HEK293 (cell line): ENCODE measurements around the gene ZNF302.

ENCODE experiments used
- CTCF ChIA-PET: fragments of 350-600 bp; formaldehyde crosslinking; extraction: SDS; loops from one replicate; lab custom pipeline; 2021; ENCODE audit warnings: antibody characterized with exemption; lab: Yijun Ruan, JAX
- POLR2A ChIA-PET: fragments of 300-600 bp; formaldehyde crosslinking; extraction: SDS; loops from one replicate; lab custom pipeline; 2020; ENCODE audit warnings: antibody characterized with exemption, inconsistent platforms; lab: Yijun Ruan, JAX
- H3K27ac ChIP-seq: fragments of 200-500 bp; sonication (Bioruptor generic); 2 replicates; pipeline ENCODE4 v1.5.1; 2014; ENCODE audit warnings: low read depth, low read length, control low read depth, inconsistent platforms; ENCODE audit errors: extremely low read depth
- H3K36me3 ChIP-seq, 2 experiments: fragments of 200-500 bp in 1 of 2; sonication (Bioruptor generic) in 1 of 2; 1 replicate in 1 of 2; 2 replicates in 1 of 2; pipeline ENCODE4 v1.5.1; 2014 to 2017; ENCODE audit warnings: inconsistent platforms in 2 of 2, low read length in 2 of 2; ENCODE audit not compliant: control insufficient read depth in 2 of 2, insufficient read depth in 1 of 2
- H3K4me1 ChIP-seq: fragments of 200-500 bp; sonication (Bioruptor generic); 2 replicates; pipeline ENCODE4 v1.5.1; 2014; ENCODE audit warnings: mild to moderate bottlenecking, low read length, inconsistent platforms; ENCODE audit not compliant: control insufficient read depth, insufficient read depth
- H3K4me3 ChIP-seq: 2 replicates; pipeline ENCODE4 v1.5.1; 2011; ENCODE audit warnings: low read depth, mild to moderate bottlenecking, control low read depth, low read length, moderate library complexity
- H3K9me3 ChIP-seq: fragments of 200-500 bp; sonication (Bioruptor generic); 2 replicates; pipeline ENCODE4 v1.5.1; 2014; ENCODE audit warnings: low read depth, low read length, inconsistent platforms; ENCODE audit not compliant: control insufficient read depth, insufficient read depth
- IKZF3 ChIP-seq: fragments of 450-650 bp; IDR thresholded peaks from 2 replicates; pipeline ENCODE4 v1.5.0; 2018; ENCODE audit warnings: missing biosample characterization, mild to moderate bottlenecking, missing genetic modification characterization, moderate library complexity
- MZF1 ChIP-seq: fragments of 450-650 bp; formaldehyde crosslinking; IDR thresholded peaks from 2 replicates; pipeline ENCODE4 v1.5.1; 2017; ENCODE audit warnings: missing biosample characterization, missing genetic modification characterization, borderline replicate concordance
- ZBTB44 ChIP-seq: fragments of 450-650 bp; IDR thresholded peaks from 2 replicates; pipeline ENCODE4 v1.5.1; 2018; ENCODE audit warnings: missing biosample characterization, mild to moderate bottlenecking, missing genetic modification characterization
- ZFP37 ChIP-seq: fragments of 450-650 bp; formaldehyde crosslinking; IDR thresholded peaks from 2 replicates; pipeline ENCODE4 v1.5.1; 2016; ENCODE audit warnings: missing biosample characterization, missing genetic modification characterization
- ZNF114 ChIP-seq: fragments of 450-650 bp; formaldehyde crosslinking; IDR thresholded peaks from 2 replicates; pipeline ENCODE4 v1.5.0; 2017; ENCODE audit warnings: missing biosample characterization, missing genetic modification characterization
- ZNF133 ChIP-seq: fragments of 450-650 bp; formaldehyde crosslinking; IDR thresholded peaks from 2 replicates; pipeline ENCODE4 v1.5.1; 2016; ENCODE audit warnings: missing biosample characterization, missing genetic modification characterization
- ZNF169 ChIP-seq: fragments of 450-650 bp; formaldehyde crosslinking; IDR thresholded peaks from 2 replicates; pipeline ENCODE4 v1.5.1; 2016; ENCODE audit warnings: missing biosample characterization, missing genetic modification characterization
- ZNF19 ChIP-seq: fragments of 450-650 bp; formaldehyde crosslinking; IDR thresholded peaks from 2 replicates; pipeline ENCODE4; 2016; ENCODE audit warnings: missing biosample characterization, missing genetic modification characterization, low read depth
- ZNF23 ChIP-seq: fragments of 450-650 bp; formaldehyde crosslinking; IDR thresholded peaks from 2 replicates; pipeline ENCODE4 v1.5.1; 2016; ENCODE audit warnings: missing biosample characterization, missing genetic modification characterization, borderline replicate concordance
- ZNF26 ChIP-seq: fragments of 450-650 bp; formaldehyde crosslinking; IDR thresholded peaks from 2 replicates; pipeline ENCODE4 v1.5.1; 2016; ENCODE audit warnings: missing biosample characterization, missing genetic modification characterization
- ZNF311 ChIP-seq: fragments of 450-650 bp; formaldehyde crosslinking; IDR thresholded peaks from 2 replicates; pipeline ENCODE4 v1.5.1; 2017; ENCODE audit warnings: missing biosample characterization, missing genetic modification characterization, borderline replicate concordance
- ZNF324 ChIP-seq: fragments of 450-650 bp; formaldehyde crosslinking; IDR thresholded peaks from 2 replicates; pipeline ENCODE4 v1.5.1; 2016; ENCODE audit warnings: missing biosample characterization, missing genetic modification characterization
- ZNF350 ChIP-seq: fragments of 450-650 bp; formaldehyde crosslinking; IDR thresholded peaks from 2 replicates; pipeline ENCODE4 v1.5.0; 2017; ENCODE audit warnings: missing biosample characterization, mild to moderate bottlenecking, missing genetic modification characterization
- ZNF404 ChIP-seq: fragments of 450-650 bp; formaldehyde crosslinking; IDR thresholded peaks from 2 replicates; pipeline ENCODE4 v1.5.1; 2017; ENCODE audit warnings: missing biosample characterization, missing genetic modification characterization
- ZNF488 ChIP-seq: fragments of 450-650 bp; formaldehyde crosslinking; IDR thresholded peaks from 2 replicates; pipeline ENCODE4 v1.5.1; 2016; ENCODE audit warnings: missing biosample characterization, missing genetic modification characterization
- ZNF544 ChIP-seq: fragments of 450-650 bp; formaldehyde crosslinking; IDR thresholded peaks from 2 replicates; pipeline ENCODE4 v1.5.0; 2017; ENCODE audit warnings: missing biosample characterization, missing genetic modification characterization
- ZNF548 ChIP-seq: fragments of 450-650 bp; formaldehyde crosslinking; IDR thresholded peaks from 2 replicates; pipeline ENCODE4 v1.5.1; 2016; ENCODE audit warnings: missing biosample characterization, missing genetic modification characterization
- ZNF677 ChIP-seq: fragments of 450-650 bp; IDR thresholded peaks from 2 replicates; pipeline ENCODE4 v1.5.0; 2018; ENCODE audit warnings: missing biosample characterization, mild to moderate bottlenecking, missing genetic modification characterization, moderate library complexity
- TF ChIP-seq, protein P1 (sequence below): fragments of 450-650 bp; formaldehyde crosslinking; conservative IDR thresholded peaks from 2 replicates; pipeline ENCODE4 v1.5.1; 2016; ENCODE audit warnings: low read depth, missing biosample characterization, missing genetic modification characterization

ZNF302 gene

GRCh38 chr19:34687348-34687747 lies 9.9 kb downstream of the ZNF302 start (continued):
- no peak for TF ChIP-seq MZF1

DNA sequence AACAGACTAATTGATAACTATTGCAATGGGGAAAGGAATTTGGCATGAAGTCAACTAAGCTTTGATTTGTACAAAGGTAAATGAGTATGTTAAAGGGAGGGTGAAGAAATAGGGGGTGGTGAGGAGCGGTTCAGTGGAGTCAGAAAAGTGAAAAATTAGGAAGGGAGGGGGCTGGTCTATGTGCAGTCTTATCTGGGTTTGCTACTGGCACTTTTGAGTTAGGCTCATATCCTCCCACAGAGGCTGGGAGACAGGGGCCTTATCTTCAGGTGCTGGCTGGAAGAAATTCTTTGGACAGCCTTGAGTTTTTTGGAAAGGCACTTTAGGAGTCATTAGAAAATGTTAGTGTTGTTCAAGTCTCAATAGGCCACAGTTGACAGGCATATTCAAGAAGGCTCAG lies 11.1 kb downstream of the ZNF302 start:
- Histone ChIP-seq H3K4me1 (peaks cover 3% of the 10 kb centered on the region; the same call in 1 of the 2 replicates), H3K4me3 (no peak overlapping the region), H3K27ac (no peak overlapping the region), H3K9me3 (peaks cover 34% of the 10 kb centered on the region), H3K36me3 (peaks cover 14 to 16% of the 10 kb centered on the region in 2 experiments)
- TF ChIP-seq ZNF677 (tag by site-specific recombination) (peak; percentile 89), ZNF324 (no peak)
- ChIA-PET CTCF (interaction anchor here (3.2 kb wide), 1 partner anchor 48 kb away, joined by 16 read pairs; no protein-coding TSS in a partner anchor), POLR2A (interaction anchor here (0.7 to 1.6 kb wide), 3 partner anchors 11 to 1394 kb away, joined by 4 to 7 read pairs (median 6); partner anchors contain the start of genes SCGB2B2 and ZNF302)

DNA sequence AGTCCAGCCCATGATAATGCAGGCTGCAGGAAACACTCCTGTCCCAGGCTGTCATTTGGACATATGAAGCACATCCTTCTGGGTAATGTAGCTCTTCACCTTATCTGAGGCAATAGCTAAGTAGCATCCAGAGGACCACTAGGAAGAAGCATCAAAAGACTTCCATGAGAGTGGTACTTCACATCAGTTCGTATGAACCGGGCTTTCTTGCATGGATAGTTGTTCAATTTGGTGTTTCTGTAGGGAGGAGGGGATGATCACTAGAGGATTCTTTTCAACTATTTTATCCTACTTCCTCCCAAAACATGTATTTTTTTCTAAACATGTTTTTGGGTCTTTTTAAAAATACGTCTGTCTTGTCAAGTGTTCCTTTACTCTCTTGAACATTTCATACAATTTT lies 12.9 kb downstream of the ZNF302 start:
- POLR2A ChIA-PET = interaction anchor here (1.2 kb wide), 1 partner anchor 13 kb away, joined by 5 read pairs; the partner anchor contains the start of genes SCGB2B2 and ZNF302
- Histone ChIP-seq H3K36me3 (no peaks in the 10 kb centered on the region; a peak in 2 of 3 replicates), H3K4me1 (peaks cover 3% of the 10 kb centered on the region; the same call in 1 of the 2 replicates), H3K4me3 (no peak overlapping the region), H3K27ac (no peak overlapping the region), H3K9me3 (peaks cover 32% of the 10 kb centered on the region)
- CTCF ChIA-PET = interaction anchor here (3.2 kb wide), 1 partner anchor 50 kb away, joined by 16 read pairs; no protein-coding TSS in a partner anchor
- TF ChIP-seq IKZF3 (tag by site-specific recombination) (no peak), ZNF26 (0 out of 2 replicates have a peak, but pooled peaks have one; percentile 8), ZBTB44 (tag by site-specific recombination) (no peak), ZNF19 (tag by site-specific recombination) (0 out of 2 replicates have a peak, but pooled peaks have one; percentile 14), ZNF114 (tag by site-specific recombination) (0 out of 2 replicates have a peak, but pooled peaks have one; percentile 20), ZNF169 (peak; percentile 58; the same call in 1 of the 2 replicates), ZNF133 (tag by site-specific recombination) (0 out of 2 replicates have a peak, but pooled peaks have one; percentile 31), ZNF350 (tag by site-specific recombination) (peak; percentile 55; the same call in 1 of the 2 replicates), ZNF544 (tag by site-specific recombination) (peak; percentile 79), ZNF311 (tag by site-specific recombination) (peak; percentile 99), ZNF404 (tag by site-specific recombination) (peak; percentile 55; the same call in 1 of the 2 replicates), ZNF548 (peak; percentile 52; the same call in 1 of the 2 replicates), ZNF23 (tag by site-specific recombination) (no peak), ZFP37 (tag by site-specific recombination) (no peak), ZNF488 (tag by site-specific recombination) (no peak)
- TF ChIP-seq, protein P1, sequence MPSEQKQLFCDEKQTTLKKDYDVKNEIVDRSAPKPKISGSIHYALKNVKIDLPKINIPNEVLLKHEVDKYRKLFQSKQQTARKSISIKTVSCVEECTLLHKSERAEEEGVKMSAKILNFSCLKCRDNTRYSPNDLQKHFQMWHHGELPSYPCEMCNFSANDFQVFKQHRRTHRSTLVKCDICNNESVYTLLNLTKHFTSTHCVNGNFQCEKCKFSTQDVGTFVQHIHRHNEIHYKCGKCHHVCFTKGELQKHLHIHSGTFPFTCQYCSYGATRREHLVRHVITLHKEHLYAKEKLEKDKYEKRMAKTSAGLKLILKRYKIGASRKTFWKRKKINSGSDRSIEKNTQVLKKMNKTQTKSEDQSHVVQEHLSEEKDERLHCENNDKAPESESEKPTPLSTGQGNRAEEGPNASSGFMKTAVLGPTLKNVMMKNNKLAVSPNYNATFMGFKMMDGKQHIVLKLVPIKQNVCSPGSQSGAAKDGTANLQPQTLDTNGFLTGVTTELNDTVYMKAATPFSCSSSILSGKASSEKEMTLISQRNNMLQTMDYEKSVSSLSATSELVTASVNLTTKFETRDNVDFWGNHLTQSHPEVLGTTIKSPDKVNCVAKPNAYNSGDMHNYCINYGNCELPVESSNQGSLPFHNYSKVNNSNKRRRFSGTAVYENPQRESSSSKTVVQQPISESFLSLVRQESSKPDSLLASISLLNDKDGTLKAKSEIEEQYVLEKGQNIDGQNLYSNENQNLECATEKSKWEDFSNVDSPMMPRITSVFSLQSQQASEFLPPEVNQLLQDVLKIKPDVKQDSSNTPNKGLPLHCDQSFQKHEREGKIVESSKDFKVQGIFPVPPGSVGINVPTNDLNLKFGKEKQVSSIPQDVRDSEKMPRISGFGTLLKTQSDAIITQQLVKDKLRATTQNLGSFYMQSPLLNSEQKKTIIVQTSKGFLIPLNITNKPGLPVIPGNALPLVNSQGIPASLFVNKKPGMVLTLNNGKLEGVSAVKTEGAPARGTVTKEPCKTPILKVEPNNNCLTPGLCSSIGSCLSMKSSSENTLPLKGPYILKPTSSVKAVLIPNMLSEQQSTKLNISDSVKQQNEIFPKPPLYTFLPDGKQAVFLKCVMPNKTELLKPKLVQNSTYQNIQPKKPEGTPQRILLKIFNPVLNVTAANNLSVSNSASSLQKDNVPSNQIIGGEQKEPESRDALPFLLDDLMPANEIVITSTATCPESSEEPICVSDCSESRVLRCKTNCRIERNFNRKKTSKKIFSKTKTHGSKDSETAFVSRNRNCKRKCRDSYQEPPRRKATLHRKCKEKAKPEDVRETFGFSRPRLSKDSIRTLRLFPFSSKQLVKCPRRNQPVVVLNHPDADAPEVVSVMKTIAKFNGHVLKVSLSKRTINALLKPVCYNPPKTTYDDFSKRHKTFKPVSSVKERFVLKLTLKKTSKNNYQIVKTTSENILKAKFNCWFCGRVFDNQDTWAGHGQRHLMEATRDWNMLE = no peak
